ENCODE measurements around the gene PRRT1.
"Not testable (repeated sequence)": the region's sequence is repeated elsewhere in the genome, so short reads cannot be mapped to it uniquely, and the experiment has no call there.

Gene PRRT1

DNA sequence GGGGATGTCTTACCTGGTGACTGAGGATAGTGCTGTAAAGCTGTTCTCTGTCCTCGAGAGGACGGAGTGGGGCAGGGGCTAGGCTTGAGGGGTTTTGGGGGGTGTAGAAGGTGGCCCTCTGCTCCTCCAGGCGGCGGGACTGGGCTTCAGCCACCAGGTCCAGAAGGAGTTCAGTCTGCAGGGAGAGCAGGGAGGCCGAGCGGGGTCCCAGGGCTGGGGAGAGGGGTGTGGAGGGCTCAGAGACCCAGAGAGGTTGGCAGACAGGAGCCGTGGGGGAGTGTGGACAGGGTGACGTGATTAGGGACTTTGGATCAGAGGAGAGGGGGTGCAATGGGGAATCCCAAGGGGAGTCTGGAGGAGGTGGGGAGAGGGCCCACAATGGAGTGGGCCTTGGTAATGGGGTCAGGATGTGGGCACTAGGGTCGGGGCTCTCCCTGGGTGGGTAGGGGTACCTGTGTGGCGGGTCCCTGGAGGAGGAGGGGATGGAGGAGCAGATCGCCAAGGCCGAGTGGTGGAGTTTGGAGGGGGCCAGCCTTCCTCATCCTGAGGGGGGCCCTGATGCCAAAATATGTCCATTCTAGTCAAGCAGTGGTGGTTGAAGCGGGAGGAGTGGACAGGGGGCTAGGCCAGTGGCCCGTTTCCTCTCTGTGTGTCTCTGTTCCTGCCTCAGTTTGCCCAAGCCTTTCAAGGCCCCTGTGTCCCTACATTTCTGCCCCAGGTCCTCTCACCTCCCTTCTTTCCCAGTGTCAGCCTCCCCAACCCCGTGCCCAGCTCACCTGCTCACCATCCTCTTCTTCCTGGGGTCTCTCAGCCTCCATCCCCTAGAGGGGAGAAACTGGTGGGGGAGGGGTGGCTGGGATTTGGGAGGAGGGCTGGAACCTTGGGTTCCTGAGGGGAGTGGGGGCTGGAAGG is 40.2 kb upstream of the PRRT1 start:
- Histone ChIP-seq H2AFZ (ENCODE audit: low read depth, low read length) (no peak overlapping the region), H3K27me3 (ENCODE audit: insufficient read depth, low read length) (no peaks in the 10 kb centered on the region), H3K9me3 (ENCODE audit: low read length) (no peaks in the 10 kb centered on the region), H3K4me1 (ENCODE audit: insufficient read depth, low read length) (peaks cover 42% of the 10 kb centered on the region), H3K36me3 (ENCODE audit: insufficient read depth, low read length) (peaks cover 12% of the 10 kb centered on the region), H3K4me3 (ENCODE audit: low read length) (no peak overlapping the region)

DNA sequence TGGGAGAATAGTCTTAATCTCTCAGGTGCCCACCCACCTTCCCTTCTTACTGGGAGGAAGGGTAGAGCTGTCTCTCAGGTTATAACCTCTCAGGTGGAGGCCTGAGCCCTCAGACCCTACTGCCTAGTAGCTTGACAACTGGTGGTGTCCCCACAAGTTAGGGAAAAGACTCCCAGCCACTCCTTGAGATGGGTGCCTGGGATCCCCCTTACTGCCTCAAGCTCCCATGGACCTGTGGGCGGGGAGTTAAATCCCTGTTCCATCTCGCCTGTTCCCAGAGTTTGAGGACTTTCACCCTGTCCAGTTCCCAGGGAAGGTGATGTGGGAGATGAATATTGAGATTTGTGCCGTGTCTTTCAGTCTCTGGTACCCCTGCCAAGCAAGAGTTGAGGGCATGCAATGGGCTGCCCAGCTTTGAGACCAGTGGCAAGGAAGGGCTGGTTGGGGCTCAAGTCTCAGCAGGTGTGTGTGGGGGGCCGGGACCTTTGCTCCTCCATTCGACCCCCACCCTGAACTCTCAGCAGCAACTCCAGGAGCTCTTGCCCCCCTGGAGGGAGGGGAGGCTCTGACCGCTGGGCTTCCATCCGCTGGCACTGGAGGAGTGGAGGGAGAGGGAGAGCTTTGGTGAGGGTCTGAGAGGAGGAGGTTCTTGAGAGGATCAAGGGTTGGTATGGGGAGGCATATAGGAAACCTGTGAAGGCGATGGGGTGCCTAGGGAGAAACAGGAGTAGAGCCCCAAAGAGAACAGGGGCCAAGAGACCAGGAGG is 39.4 kb upstream of the PRRT1 start:
- Histone ChIP-seq H3K36me3 (ENCODE audit: insufficient read depth, low read length) (peaks cover 16% of the 10 kb centered on the region), H3K27me3 (ENCODE audit: insufficient read depth, low read length) (no peaks in the 10 kb centered on the region), H3K4me3 (ENCODE audit: low read length) (peak overlapping the region; percentile 76), H2AFZ (ENCODE audit: low read depth, low read length) (no peak overlapping the region), H3K4me1 (ENCODE audit: insufficient read depth, low read length) (peaks cover 35% of the 10 kb centered on the region), H3K9me3 (ENCODE audit: low read length) (no peaks in the 10 kb centered on the region)

DNA sequence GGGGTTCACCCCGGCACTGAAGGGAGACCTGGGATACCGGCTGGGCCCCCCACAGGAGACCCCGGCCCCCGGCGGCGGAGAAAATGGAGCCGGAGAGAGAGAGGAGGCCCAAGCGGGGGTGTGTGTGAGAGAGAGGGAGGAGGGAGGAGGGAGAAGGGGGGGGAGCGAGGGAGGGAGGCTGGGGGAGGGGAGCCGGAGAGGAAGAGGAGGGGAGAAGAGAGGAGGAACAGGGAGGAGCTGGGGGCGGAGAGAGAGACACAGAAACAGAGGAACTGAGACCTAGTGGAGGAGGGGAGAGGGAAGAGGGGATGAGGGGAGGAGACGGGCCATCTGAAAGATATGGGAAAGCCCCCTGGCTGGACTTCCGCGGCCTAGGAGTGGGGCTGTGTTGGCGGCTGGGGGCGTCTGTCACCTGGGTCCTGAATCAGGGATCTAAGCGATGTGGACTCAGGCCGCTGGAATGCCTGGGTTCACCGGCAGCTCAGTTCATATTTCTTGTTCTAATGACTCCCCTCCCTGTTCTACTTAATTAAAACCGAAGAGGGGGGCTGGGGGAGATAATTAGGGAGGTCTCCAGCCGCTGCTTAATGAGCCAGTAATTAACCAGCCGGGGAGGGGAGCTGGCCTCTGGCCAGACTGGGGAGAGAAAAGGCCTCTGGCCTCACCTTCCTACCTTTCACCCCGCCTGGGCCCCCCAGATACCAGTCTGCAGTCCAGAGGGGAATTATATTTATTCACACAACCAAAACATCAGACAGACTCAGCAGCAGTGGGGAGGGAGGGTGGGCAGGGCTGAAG is 38.5 kb upstream of the PRRT1 start, which contains the start of gene PBX2:
TSS of gene PBX2 (minus strand) at position 149 of the 798 bp plus-strand sequence. CDS start 287 bp downstream, outside the sequence.
- no peak within 1 kb of the TSS for H2AFZ ChIP-seq (ENCODE audit: low read depth, low read length)

GRCh38 chr6:32189742-32190053 is 38.0 kb upstream of the PRRT1 start:
- no peaks in the 10 kb centered on the region for H3K9me3 ChIP-seq (ENCODE audit: low read length)
- peaks cover 16% of the 10 kb centered on the region for H3K36me3 ChIP-seq (ENCODE audit: insufficient read depth, low read length)
- peak overlapping the region; percentile 76 for H3K4me3 ChIP-seq (ENCODE audit: low read length)
- peaks cover 28% of the 10 kb centered on the region for H3K4me1 ChIP-seq (ENCODE audit: insufficient read depth, low read length)
- no peak overlapping the region for H2AFZ ChIP-seq (ENCODE audit: low read depth, low read length)
- H3K27me3 ChIP-seq (ENCODE audit: insufficient read depth, low read length): no peaks in the 10 kb centered on the region

More for the DNA sequence above, 38.5 kb upstream of the PRRT1 start, which contains the start of gene PBX2:
- Histone ChIP-seq H3K36me3 (ENCODE audit: insufficient read depth, low read length) (peaks cover 16% of the 10 kb centered on the region), H3K9me3 (ENCODE audit: low read length) (no peaks in the 10 kb centered on the region), H3K4me3 (ENCODE audit: low read length) (peak within 1 kb of the TSS; percentile 76), H3K4me1 (ENCODE audit: insufficient read depth, low read length) (peaks cover 33% of the 10 kb centered on the region), H3K27me3 (ENCODE audit: insufficient read depth, low read length) (no peaks in the 10 kb centered on the region)

DNA sequence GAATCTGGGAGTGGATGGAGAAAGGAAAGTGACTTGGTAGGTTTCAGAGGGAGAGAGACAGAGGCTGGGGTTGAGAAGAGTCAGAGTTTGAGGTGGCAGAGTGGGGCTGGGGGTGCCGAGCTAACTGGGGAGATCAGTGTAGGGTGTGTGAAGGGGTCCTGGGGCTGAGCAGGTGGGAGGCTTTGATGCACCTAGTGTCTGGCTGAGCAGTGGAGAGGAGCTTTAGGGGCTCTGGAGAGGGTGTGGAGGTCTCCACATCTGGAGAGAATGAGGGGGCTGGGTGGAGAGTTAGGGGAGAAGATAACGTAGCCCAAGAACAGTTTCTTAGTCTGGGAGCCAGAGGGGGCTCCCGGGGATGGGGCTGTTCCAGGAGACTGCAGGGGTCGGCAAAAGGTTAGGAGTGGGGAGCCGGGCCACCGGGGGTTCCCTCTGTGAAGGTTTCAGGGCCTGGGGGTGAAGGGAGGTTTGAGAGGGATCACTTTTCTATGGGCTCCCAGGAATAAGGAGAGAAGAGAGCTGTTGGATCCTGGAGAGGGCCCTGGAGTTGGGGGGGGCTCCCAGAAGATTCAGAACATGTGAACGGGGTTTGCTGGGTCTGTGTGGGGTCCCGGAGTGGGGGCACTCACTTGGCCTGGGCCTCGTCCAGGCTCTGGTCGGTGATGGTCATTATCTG is 37.5 kb upstream of the PRRT1 start:
- Histone ChIP-seq H3K4me1 (ENCODE audit: insufficient read depth, low read length) (peaks cover 23% of the 10 kb centered on the region), H3K27me3 (ENCODE audit: insufficient read depth, low read length) (no peaks in the 10 kb centered on the region)

DNA sequence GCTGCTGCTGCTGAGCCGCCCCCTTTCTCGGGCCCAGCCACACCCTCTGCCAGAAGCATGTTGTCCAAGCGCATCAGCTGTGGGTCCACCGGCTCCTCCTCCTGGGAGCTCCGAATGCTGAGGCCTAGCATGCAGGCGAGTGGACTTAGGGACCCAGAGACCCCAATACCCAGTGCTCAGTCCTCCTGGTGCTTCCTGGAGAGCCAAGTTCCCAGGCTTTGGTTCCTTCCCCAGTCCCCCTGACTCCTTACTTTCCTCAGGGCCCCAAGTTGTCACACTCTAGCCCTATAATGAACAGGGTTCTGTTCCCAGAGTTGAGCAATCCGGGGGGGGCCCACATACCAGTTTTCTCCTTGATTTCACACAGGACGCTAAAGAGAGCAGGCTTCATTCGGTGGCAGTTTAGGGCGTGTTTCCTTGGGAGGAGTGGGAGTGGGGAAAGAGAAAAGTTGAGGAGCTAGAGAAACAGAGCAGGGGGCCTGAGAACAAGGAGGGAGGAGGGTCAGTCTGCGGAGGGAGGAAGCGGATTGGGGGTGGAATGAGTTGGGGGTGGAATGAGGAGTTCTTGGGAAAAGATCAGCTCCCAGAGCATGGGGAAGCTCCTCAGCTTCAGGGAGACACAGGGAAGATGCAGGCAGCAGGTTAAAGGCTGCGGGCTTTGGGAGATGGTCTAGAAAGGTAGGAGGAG is 36.8 kb upstream of the PRRT1 start:
- H3K4me1 ChIP-seq (ENCODE audit: insufficient read depth, low read length): peaks cover 22% of the 10 kb centered on the region
- peak overlapping the region; percentile 76 for H3K4me3 ChIP-seq (ENCODE audit: low read length)
- no peak overlapping the region for H2AFZ ChIP-seq (ENCODE audit: low read depth, low read length)
- H3K9me3 ChIP-seq (ENCODE audit: low read length): no peaks in the 10 kb centered on the region
- H3K36me3 ChIP-seq (ENCODE audit: insufficient read depth, low read length): peaks cover 16% of the 10 kb centered on the region
- no peaks in the 10 kb centered on the region for H3K27me3 ChIP-seq (ENCODE audit: insufficient read depth, low read length)

More for the DNA sequence above, 37.5 kb upstream of the PRRT1 start:
- Histone ChIP-seq H3K9me3 (ENCODE audit: low read length) (no peaks in the 10 kb centered on the region), H3K4me3 (ENCODE audit: low read length) (peak overlapping the region; percentile 76), H3K36me3 (ENCODE audit: insufficient read depth, low read length) (peaks cover 16% of the 10 kb centered on the region), H2AFZ (ENCODE audit: low read depth, low read length) (no peak overlapping the region)

GRCh38 chr6:32187725-32188380 is 36.1 kb upstream of the PRRT1 start:
- H3K9me3 ChIP-seq (ENCODE audit: low read length); H3K27me3 ChIP-seq (ENCODE audit: insufficient read depth, low read length); H2AFZ ChIP-seq (ENCODE audit: low read depth, low read length); H3K4me3 ChIP-seq (ENCODE audit: low read length): not testable (repeated sequence)
- H3K4me1 ChIP-seq (ENCODE audit: insufficient read depth, low read length): peaks cover 22% of the 10 kb centered on the region
- peaks cover 20% of the 10 kb centered on the region for H3K36me3 ChIP-seq (ENCODE audit: insufficient read depth, low read length)

GRCh38 chr6:32187009-32187709 is 35.4 kb upstream of the PRRT1 start:
- H3K4me1 ChIP-seq (ENCODE audit: insufficient read depth, low read length): peaks cover 22% of the 10 kb centered on the region
- no peak overlapping the region for H2AFZ ChIP-seq (ENCODE audit: low read depth, low read length)
- H3K36me3 ChIP-seq (ENCODE audit: insufficient read depth, low read length): peaks cover 27% of the 10 kb centered on the region
- H3K9me3 ChIP-seq (ENCODE audit: low read length): no peaks in the 10 kb centered on the region
- no peaks in the 10 kb centered on the region for H3K27me3 ChIP-seq (ENCODE audit: insufficient read depth, low read length)
- no peak overlapping the region for H3K4me3 ChIP-seq (ENCODE audit: low read length)

- H3K9me3 ChIP-seq (ENCODE audit: low read length); H2AFZ ChIP-seq (ENCODE audit: low read depth, low read length); H3K4me3 ChIP-seq (ENCODE audit: low read length); H3K27me3 ChIP-seq (ENCODE audit: insufficient read depth, low read length): not testable (repeated sequence)
- peaks cover 32% of the 10 kb centered on the region for H3K36me3 ChIP-seq (ENCODE audit: insufficient read depth, low read length)
- peaks cover 21% of the 10 kb centered on the region for H3K4me1 ChIP-seq (ENCODE audit: insufficient read depth, low read length)
Observed at GRCh38 chr6:32186151-32186840, 34.6 kb upstream of the PRRT1 start.

DNA sequence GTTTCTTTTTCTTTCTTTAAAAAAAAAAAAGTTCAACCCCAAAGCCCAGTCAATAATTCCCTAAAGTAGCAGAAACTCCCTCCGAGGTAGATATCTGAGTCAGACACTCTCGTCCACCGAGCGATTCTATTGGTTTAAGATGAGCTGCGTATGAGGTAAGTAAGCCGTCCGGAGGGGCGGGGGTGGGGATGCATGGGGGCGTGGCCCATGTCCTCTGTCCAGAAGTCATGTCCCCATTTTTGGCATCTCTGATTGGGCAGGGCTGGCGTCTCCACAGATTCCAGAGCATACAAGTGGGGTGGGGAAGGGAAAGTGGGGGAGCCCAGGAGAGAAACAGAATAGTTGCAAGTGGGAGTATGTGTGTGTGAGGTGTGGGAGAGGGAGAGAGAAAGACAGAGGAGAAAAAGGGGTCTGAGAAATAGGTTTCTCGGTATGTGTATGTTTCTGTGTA is 34.0 kb upstream of the PRRT1 start:
- H3K27me3 ChIP-seq (ENCODE audit: insufficient read depth, low read length); H3K4me3 ChIP-seq (ENCODE audit: low read length); H2AFZ ChIP-seq (ENCODE audit: low read depth, low read length); H3K9me3 ChIP-seq (ENCODE audit: low read length): not testable (repeated sequence)
- Histone ChIP-seq H3K36me3 (ENCODE audit: insufficient read depth, low read length) (peaks cover 37% of the 10 kb centered on the region), H3K4me1 (ENCODE audit: insufficient read depth, low read length) (peaks cover 15% of the 10 kb centered on the region)

Measured in neuron (in vitro differentiated cells).